A673 (cell line): ENCODE measurements around the gene MAGEA9B.

Experiments used
- CTCF ChIP-seq: fragments of 300-800, 200-600 bp; sonication (generic); conservative IDR thresholded peaks from 2 replicates; pipeline ENCODE4 v1.5.1; 2017; ENCODE audit warnings: low read depth, mild to moderate bottlenecking, antibody characterized with exemption, low read length, moderate library complexity, mixed read lengths
- EZH2 ChIP-seq: fragments of 200-600 bp; sonication (generic); IDR thresholded peaks from 2 replicates; pipeline ENCODE4 v1.6.1; 2017; ENCODE audit warnings: borderline replicate concordance, low read depth, mild to moderate bottlenecking, mixed read lengths, antibody characterized with exemption, low read length; ENCODE audit not compliant: poor library complexity, severe bottlenecking

GRCh38 chrX:149618871-149619270 is 31.6 kb upstream of the MAGEA9B start:
- TF ChIP-seq CTCF: no peak
- TF ChIP-seq EZH2: no peak
